ENCODE data around the gene CT45A1.

DNA sequence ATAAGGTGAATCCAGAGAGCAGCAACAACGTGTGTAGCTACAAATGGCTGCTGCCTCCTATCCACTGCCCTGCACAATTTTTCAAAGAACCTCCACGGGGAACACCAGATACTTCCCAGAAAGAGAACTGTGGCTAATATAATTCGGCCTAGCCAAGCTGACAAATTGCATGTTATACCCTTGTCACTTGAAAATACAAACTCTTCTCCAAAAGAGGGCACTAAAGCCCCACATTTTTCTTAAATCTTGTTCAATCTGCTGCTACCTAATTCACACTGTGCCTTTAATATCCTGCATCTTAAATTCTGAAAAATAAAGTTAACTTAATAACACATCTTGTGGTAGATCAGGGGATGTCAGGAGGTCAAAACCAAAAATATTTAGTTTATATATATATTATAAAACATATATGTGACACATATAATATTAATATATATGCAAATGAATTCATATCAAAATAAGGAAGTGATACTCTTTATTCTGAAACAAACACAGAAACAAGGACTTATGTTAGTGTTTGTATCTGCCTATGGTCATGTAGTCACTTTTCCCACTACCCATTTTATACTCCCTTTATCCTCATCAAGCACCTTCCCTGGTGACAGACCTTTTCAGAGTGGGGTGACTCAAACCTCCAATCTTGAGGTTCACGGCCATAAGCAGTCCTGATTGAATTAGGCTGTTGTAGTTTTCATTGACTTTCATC, 24.1 kb downstream of the CT45A1 start:
- TF ChIP-seq CTCF (conservative IDR thresholded peaks at IDR 0.05; ENCODE audit: low read length) (peak; percentile 40; the same call in 1 of the 2 replicates), EZH2phosphoT487 (IDR thresholded peaks at IDR 0.05; ENCODE audit: borderline replicate concordance, low read depth, low read length) (no peak)

Data from OCI-LY7 (cell line).